Nephron (organoid): ENCODE results near the gene ARL15.
A peak's percentile ranks its signal among the peaks of the same experiment; 100 is the strongest.

Experiments
- H3K27ac Mint-ChIP-seq, 3 experiments: 2 replicates each; pipeline ENCODE4 v1.8.0; 2020; ENCODE audit warnings: mixed read lengths in 3 of 3, mild to moderate bottlenecking in 2 of 3, moderate library complexity in 1 of 3
- H3K27me3 Mint-ChIP-seq: 2 replicates; pipeline ENCODE4 v1.8.0; 2021; ENCODE audit warnings: low read depth, mild to moderate bottlenecking, moderate library complexity, mixed read lengths
- H3K36me3 Mint-ChIP-seq: 2 replicates; pipeline ENCODE4 v1.8.0; 2020; ENCODE audit warnings: low read depth, mixed read lengths
- H3K4me1 Mint-ChIP-seq: 2 replicates; pipeline ENCODE4 v1.8.0; 2020; ENCODE audit warnings: mixed read lengths
- H3K4me3 Mint-ChIP-seq, 3 experiments: 2 replicates each; pipeline ENCODE4 v1.8.0; 2020; ENCODE audit warnings: mild to moderate bottlenecking in 3 of 3, mixed read lengths in 3 of 3, moderate library complexity in 2 of 3
- H3K9me3 Mint-ChIP-seq: 2 replicates; pipeline ENCODE4 v1.8.0; 2020; ENCODE audit warnings: mixed read lengths
- TF ChIP-seq, protein P1 (sequence below), 3 experiments: fragments of 200-600 bp; sonication (generic); IDR thresholded peaks; one replicate each; pipeline ENCODE4 v1.5.0; 2021; ENCODE audit warnings: antibody characterized with exemption in 3 of 3; ENCODE audit not compliant: unreplicated experiment in 3 of 3

Gene ARL15

DNA sequence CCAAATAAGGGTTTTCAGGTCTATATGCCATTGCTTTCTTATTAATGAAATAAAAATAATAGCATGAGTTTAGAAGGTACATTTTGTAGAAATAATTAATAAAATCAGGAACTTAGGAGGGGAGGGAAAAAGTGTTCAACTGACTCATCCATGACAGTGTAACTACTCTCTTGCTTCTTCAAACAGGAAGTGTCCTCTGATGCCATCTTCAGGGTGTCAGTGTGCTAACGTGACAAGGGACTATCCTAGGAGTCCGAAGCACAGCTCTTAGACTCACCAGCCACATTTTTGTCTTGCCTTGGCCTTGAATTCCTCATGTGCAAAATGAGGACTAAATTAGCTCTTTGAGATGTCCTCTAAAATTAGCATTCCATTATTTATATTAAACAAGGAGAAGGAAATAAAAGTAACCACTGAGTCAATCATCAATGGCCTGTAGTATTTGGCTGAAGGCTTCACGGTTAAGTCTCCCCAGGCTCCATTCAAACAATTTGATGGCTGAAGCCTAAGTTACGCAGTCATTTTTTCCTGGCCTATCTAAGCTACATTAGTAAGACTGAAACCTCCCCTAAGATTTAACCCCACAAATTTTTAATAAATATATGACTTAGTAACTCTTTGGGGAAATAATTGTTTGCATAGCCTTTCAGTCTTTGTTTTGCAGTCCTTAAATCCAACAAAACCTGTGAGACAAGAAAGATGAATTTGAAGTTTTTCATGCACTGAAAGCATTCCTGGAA lies 151.1 kb downstream of the ARL15 start:
- H3K4me3 Mint-ChIP-seq: no peak overlapping the region
- peaks cover 7% of the 10 kb centered on the region for H3K36me3 Mint-ChIP-seq
- no peaks in the 10 kb centered on the region for H3K27me3 Mint-ChIP-seq
- H3K9me3 Mint-ChIP-seq: peaks cover 4% of the 10 kb centered on the region
- peaks cover 6% of the 10 kb centered on the region for H3K4me1 Mint-ChIP-seq
- peak overlapping the region in 2 of 3 experiments; percentile 27 to 50 for H3K27ac Mint-ChIP-seq
- TF ChIP-seq, protein P1, sequence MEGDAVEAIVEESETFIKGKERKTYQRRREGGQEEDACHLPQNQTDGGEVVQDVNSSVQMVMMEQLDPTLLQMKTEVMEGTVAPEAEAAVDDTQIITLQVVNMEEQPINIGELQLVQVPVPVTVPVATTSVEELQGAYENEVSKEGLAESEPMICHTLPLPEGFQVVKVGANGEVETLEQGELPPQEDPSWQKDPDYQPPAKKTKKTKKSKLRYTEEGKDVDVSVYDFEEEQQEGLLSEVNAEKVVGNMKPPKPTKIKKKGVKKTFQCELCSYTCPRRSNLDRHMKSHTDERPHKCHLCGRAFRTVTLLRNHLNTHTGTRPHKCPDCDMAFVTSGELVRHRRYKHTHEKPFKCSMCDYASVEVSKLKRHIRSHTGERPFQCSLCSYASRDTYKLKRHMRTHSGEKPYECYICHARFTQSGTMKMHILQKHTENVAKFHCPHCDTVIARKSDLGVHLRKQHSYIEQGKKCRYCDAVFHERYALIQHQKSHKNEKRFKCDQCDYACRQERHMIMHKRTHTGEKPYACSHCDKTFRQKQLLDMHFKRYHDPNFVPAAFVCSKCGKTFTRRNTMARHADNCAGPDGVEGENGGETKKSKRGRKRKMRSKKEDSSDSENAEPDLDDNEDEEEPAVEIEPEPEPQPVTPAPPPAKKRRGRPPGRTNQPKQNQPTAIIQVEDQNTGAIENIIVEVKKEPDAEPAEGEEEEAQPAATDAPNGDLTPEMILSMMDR (IDR thresholded peaks at IDR 0.05; ENCODE audit: unreplicated experiment in 3 of 3): no peak

DNA sequence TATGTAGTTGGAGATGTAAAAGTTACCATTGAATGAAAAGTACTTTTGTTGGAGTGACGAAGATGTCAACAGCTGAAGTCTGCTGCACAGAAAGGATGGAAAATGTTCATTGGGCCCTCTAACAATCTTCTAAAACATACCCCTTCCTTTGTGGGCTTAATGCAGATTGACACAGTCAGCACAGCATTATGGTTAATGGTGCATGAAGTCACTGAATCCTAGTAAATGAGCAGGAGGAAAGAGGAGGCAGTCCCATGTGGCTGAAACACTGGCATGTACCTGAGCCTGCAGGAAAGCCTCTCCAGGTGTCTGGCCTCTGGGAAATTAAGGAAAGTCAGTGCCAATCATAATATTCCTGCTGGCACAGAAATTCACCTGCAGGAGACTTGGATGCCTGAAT lies 153.8 kb downstream of the ARL15 start:
- TF ChIP-seq, protein P1 (IDR thresholded peaks at IDR 0.05; ENCODE audit: unreplicated experiment in 3 of 3): no peak
- Mint-ChIP-seq H3K27me3 (no peaks in the 10 kb centered on the region), H3K9me3 (no peaks in the 10 kb centered on the region), H3K36me3 (no peaks in the 10 kb centered on the region), H3K4me1 (peaks cover 6% of the 10 kb centered on the region), H3K27ac (peak overlapping the region in 1 of 3 experiments; percentile 0), H3K4me3 (no peak overlapping the region)

DNA sequence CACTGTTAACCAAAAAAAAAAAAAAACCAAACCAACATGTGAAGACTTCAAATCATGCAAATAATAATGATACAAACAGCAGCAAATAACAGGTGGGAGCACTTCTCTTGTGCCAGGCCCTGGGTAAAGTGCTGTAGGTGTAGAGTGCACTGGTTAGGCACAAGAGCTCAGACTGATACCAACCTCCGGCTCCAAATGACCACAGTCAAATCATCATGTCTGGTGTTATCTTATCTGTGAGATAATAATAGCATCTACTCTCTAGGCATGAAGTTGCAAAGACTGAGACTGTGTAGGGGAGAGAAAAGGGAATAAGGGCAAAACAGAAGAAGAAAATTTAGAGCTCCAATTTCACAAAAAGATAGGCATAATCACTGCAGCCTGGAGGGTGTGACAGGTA lies 159.5 kb downstream of the ARL15 start:
- H3K27ac Mint-ChIP-seq: no peak overlapping the region
- H3K27me3 Mint-ChIP-seq: no peaks in the 10 kb centered on the region
- no peak overlapping the region for H3K4me3 Mint-ChIP-seq
- TF ChIP-seq, protein P1 (IDR thresholded peaks at IDR 0.05; ENCODE audit: unreplicated experiment in 3 of 3): no peak
- H3K36me3 Mint-ChIP-seq: peaks cover 2% of the 10 kb centered on the region
- no peaks in the 10 kb centered on the region for H3K9me3 Mint-ChIP-seq
- H3K4me1 Mint-ChIP-seq: peaks cover 34% of the 10 kb centered on the region

DNA sequence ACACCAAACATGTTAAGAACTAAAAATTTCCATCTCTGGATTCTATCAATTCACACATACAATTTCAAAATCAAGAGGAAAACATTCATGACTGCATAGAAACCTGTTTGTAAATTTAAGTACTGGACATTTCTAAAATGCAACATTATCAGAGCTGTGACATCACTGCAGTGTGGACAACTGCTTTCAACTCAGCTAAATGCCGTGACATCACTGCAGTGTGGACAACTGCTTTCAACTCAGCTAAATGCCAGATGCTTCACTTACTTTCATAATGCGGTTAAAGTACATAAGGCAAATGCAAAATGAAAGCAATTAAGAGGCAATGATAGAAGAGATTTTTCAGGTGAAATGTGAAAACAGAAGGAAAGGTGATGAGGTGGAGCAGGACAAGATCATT lies 161.5 kb downstream of the ARL15 start:
- H3K4me3 Mint-ChIP-seq: no peak overlapping the region
- no peaks in the 10 kb centered on the region for H3K9me3 Mint-ChIP-seq
- H3K36me3 Mint-ChIP-seq: peaks cover 15% of the 10 kb centered on the region
- TF ChIP-seq, protein P1 (IDR thresholded peaks at IDR 0.05; ENCODE audit: unreplicated experiment in 3 of 3): no peak
- no peaks in the 10 kb centered on the region for H3K27me3 Mint-ChIP-seq
- peak overlapping the region in 1 of 3 experiments; percentile 89 for H3K27ac Mint-ChIP-seq
- H3K4me1 Mint-ChIP-seq: peaks cover 37% of the 10 kb centered on the region

DNA sequence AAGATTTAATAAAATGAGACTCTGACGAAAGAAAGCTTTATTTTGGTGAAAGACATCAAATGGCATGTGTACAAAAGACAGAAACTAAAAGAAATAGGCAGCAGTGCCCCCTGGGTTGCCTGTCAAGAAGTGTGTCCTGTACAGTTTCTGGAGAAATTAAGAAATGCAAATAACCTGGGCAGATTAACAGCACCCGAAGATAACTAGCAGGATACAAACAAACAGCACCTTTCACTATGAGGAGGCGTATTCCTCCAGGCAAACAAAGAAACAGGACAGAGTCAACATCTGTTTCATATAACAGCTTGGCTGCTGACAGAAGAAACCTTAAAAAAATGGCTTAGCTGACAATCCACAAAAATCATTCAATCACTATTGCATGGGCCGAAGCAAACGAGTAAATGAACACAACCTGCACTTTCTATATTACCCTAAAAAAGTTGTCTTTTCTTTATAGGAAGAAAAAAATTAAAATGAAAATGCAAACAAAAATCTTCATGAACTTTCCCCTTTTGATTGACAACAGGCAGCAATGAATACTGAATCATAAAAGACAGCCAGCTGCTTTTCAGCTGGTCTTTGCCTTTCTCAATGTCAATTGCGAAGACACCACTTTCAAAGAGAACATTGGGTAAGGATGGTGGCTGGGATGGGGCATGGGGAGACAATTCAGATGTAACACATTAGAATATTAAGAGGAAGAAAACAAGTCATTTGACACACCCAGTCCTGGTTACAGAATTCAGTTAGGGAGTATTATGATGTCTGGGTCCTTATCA lies 162.1 kb downstream of the ARL15 start:
- H3K4me1 Mint-ChIP-seq: peaks cover 37% of the 10 kb centered on the region
- H3K27ac Mint-ChIP-seq: peak overlapping the region; percentile 72 to 89 (median 83)
- TF ChIP-seq, protein P1 (IDR thresholded peaks at IDR 0.05; ENCODE audit: unreplicated experiment in 3 of 3): peak in 2 of 3 experiments; percentile 17 to 24
- H3K36me3 Mint-ChIP-seq: peaks cover 15% of the 10 kb centered on the region
- H3K9me3 Mint-ChIP-seq: no peaks in the 10 kb centered on the region
- H3K4me3 Mint-ChIP-seq: peak overlapping the region in 1 of 3 experiments; percentile 36
- no peaks in the 10 kb centered on the region for H3K27me3 Mint-ChIP-seq
